Gastrocnemius medialis (tissue), 4 donors: ENCODE measurements around the gene CRTC3.
"Not testable (repeated sequence)": the region's sequence is repeated elsewhere in the genome, so short reads cannot be mapped to it uniquely, and the experiment has no call there.

Source experiments
- POLR2A ChIP-seq, 2 donors: fragments of 450-650 bp; IDR thresholded peaks; one replicate each; pipeline ENCODE4 v1.6.1; 2017; ENCODE audit warnings: antibody characterized with exemption in 2 of 2, mild to moderate bottlenecking in 2 of 2, moderate library complexity in 2 of 2
- TF ChIP-seq, protein P1 (sequence below), 5 experiments: fragments of 450-650 bp in 3 of 5; fragments of 200-600 bp in 2 of 5; sonication (generic) in 2 of 5; IDR thresholded peaks in 4 of 5; conservative IDR thresholded peaks in 1 of 5; 1 replicate in 4 of 5; 2 replicates in 1 of 5; pipeline ENCODE4 v1.5.1; 2016 to 2019; ENCODE audit warnings: antibody characterized with exemption in 5 of 5, mild to moderate bottlenecking in 3 of 5, moderate library complexity in 3 of 5

DNA sequence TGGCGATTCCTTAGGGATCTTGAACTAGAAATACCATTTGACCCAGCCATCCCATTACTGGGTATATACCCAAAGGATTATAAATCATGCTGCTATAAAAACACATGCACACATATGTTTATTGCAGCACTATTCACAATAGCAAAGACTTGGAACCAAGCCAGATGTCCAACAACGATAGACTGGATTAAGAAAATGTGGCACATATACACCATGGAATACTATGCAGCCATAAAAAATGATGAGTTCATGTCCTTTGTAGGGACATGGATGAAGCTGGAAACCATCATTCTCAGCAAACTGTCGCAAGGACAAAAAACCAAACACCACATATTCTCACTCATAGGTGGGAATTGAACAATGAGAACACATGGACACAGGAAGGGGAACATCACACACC is 107.3 kb downstream of the CRTC3 start:
- TF ChIP-seq, protein P1, sequence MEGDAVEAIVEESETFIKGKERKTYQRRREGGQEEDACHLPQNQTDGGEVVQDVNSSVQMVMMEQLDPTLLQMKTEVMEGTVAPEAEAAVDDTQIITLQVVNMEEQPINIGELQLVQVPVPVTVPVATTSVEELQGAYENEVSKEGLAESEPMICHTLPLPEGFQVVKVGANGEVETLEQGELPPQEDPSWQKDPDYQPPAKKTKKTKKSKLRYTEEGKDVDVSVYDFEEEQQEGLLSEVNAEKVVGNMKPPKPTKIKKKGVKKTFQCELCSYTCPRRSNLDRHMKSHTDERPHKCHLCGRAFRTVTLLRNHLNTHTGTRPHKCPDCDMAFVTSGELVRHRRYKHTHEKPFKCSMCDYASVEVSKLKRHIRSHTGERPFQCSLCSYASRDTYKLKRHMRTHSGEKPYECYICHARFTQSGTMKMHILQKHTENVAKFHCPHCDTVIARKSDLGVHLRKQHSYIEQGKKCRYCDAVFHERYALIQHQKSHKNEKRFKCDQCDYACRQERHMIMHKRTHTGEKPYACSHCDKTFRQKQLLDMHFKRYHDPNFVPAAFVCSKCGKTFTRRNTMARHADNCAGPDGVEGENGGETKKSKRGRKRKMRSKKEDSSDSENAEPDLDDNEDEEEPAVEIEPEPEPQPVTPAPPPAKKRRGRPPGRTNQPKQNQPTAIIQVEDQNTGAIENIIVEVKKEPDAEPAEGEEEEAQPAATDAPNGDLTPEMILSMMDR (IDR thresholded peaks at IDR 0.05 in 4 of 5, conservative IDR thresholded peaks at IDR 0.05 in 1 of 5), result not testable (repeated sequence)
- not testable (repeated sequence) for TF ChIP-seq POLR2A (IDR thresholded peaks at IDR 0.05)
